ENCODE results near the gene PRR15. TPM values are rescaled to one million over a fixed set of nuclear protein-coding genes. Genes with fewer than 3 reads are reported as not detected.

The PRR15 gene
- total RNA-seq, 1 experiment from 2014 or later = 11.7 TPM

DNA sequence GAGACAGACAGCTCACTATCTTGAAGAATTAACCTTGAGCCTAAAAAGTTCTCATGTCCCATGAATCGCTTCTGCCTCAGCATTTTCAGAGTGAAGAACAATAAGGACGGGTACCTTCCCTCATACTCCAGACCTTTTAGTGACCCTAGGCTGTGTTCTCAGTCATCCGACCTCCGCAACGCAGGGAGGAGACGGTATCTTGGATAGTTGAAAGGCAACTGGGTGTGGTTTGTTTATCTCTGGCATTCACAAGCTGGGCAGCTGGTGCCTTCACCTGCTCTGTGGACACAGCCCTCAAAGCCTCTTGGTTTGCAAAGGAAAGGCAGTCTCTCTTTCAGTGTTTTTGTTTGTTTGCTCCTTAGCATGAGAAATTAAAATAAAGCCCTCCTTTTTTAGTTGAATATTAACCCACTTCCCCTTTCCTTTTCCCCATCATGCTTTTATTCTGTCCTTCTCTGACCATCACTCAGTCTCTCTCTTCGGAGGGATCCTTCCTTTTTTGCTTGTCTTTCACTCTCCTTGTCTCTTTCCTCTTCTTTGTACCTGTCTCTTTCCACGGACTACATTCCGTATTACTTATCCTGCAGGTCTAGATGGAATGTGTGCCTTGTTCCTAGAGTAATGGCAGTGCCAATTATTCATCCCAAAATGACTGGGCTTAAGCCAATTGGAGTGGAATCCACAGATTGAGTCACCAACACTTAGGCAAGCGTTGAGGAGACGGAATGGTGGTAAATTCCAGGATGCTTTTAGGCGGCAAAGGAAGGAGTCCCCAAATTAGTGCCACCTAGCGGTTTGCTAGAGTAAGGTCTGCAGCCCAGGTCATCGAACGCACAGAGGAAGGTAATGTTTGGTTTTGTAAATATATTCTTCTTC is 45.8 kb downstream of the PRR15 start:
- Histone ChIP-seq H3K4me3 (ENCODE audit: insufficient read depth, low read depth, low read length) (no peak overlapping the region), H3K27me3 (ENCODE audit: control insufficient read depth, insufficient read depth, low read length) (no peaks in the 10 kb centered on the region)
- peak; percentile 40 for DNase-seq

DNA sequence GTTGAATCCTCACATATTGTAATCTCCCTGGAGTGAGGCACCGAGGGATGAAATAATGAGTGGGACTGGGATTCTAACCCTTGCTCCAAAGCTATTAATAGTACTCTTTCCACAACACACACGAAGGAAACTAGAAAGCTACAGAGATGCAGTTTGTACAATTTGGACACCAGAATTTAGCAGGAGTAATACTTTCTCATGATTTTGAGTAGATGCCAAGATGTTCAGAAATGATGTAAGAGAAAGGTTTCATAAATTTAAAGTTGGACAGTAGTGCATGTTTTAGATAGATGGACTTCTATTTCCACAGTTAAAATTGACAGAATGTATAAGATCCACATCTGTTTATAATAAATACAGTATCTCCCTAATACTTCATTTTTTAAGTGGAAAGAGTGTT is 46.5 kb downstream of the PRR15 start:
- Histone ChIP-seq H3K36me3 (replicated peaks; ENCODE audit: control insufficient read depth, insufficient read depth, low read length) (no peaks in the 10 kb centered on the region), H3K27me3 (ENCODE audit: control insufficient read depth, insufficient read depth, low read length) (no peaks in the 10 kb centered on the region), H3K4me3 (ENCODE audit: insufficient read depth, low read depth, low read length) (no peak overlapping the region)
- DNase-seq = no peak

More for the DNA sequence above, 45.8 kb downstream of the PRR15 start:
- H3K36me3 ChIP-seq (replicated peaks; ENCODE audit: control insufficient read depth, insufficient read depth, low read length) = no peaks in the 10 kb centered on the region

DNA sequence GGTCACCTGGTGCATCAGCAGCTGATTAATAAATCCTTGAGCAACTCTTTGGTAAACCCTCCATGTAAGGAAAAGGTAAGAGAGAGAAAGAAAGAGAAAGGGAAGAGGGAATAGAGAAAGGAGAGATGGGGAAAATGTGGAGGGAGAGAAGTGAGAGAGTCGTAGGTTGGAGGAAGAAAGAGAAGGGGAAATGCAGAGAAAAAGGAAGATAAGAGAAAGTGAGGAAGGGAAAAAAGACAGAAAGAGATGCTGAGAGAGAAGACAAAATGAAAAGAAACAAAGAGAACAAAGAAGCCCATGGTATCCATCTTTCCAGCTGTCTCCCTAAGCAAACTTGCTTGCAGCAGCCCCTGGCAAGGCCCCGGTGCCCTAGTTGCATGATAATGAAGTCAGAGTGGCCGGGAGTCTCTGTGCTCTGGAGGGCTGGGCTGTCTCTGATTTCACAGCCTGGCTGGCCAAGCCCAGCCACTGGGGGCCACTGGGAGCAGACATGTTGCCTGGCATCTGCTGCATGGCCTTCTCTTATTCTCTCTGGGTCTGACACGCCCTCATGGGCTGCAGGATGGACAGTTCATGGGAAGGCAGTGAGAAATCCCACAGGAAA is 48.4 kb downstream of the PRR15 start:
- Histone ChIP-seq H3K36me3 (replicated peaks; ENCODE audit: control insufficient read depth, insufficient read depth, low read length) (no peaks in the 10 kb centered on the region), H3K4me3 (ENCODE audit: insufficient read depth, low read depth, low read length) (no peak overlapping the region), H3K27me3 (ENCODE audit: control insufficient read depth, insufficient read depth, low read length) (no peaks in the 10 kb centered on the region)
- no peak for DNase-seq

DNA sequence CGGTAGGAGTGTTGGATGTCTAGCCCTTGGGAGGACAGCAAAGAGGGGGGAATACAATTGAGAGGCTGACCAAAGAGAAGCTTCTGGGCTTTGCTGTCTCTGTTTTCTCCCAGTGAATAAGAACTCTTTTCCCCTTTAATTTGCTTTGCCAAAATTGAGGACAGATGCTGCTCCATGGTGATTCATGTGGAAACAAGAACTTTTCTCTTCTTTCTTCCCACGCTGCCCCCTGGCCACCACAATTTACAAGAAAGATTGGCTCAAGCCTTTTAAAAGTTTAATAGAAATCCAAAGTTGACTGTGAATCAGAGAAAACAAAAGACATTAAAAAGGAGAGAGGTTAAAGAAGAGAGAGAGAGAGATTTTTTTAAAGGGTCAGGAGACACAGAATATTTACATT is 49.0 kb downstream of the PRR15 start:
- H3K27me3 ChIP-seq (ENCODE audit: control insufficient read depth, insufficient read depth, low read length) = no peaks in the 10 kb centered on the region
- H3K36me3 ChIP-seq (replicated peaks; ENCODE audit: control insufficient read depth, insufficient read depth, low read length) = no peaks in the 10 kb centered on the region
- no peak for DNase-seq
- no peak overlapping the region for H3K4me3 ChIP-seq (ENCODE audit: insufficient read depth, low read depth, low read length)

DNA sequence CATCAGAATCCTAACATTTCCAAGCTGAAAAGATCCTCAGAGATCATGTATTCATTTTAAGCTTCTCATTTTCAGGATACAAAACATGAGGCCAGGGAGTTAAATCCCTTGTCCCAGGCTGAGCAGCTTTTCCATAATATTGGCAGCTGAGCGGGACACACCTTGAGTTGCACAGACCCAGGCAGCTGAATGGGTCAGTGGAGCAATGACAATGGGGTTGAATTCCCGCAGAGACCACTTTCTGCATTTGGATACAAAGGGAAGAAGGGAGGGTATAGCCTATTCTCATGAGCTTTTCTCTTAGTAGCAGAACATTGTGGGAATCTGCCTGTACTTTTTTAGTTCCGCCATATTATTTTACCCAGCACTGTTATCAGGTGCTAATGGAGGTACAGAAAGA is 49.5 kb downstream of the PRR15 start:
- H3K27me3 ChIP-seq (ENCODE audit: control insufficient read depth, insufficient read depth, low read length) = no peaks in the 10 kb centered on the region
- DNase-seq = peak; percentile 19
- no peaks in the 10 kb centered on the region for H3K36me3 ChIP-seq (replicated peaks; ENCODE audit: control insufficient read depth, insufficient read depth, low read length)
- no peak overlapping the region for H3K4me3 ChIP-seq (ENCODE audit: insufficient read depth, low read depth, low read length)

DNA sequence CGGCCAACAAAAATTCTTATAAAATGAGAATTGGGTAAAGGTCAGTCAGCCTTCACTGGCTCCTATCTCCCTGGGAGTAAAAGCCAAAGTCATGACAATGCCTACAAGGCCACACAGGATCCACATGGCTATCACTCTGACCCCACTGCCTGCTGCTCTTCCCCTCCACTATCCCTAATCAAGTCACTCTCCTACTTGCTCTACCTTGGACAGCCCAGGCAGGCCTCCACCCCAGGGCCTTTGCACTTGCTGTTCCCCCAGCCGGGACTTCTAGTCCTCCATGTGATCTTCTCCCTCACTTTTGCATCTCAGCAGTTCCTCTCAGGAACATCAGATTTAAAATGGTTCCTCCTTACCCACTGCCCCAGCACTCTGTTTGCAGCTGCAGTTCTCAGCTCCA is 50.6 kb downstream of the PRR15 start:
- H3K27me3 ChIP-seq (ENCODE audit: control insufficient read depth, insufficient read depth, low read length) = no peaks in the 10 kb centered on the region
- H3K4me3 ChIP-seq (ENCODE audit: insufficient read depth, low read depth, low read length) = no peak overlapping the region
- H3K36me3 ChIP-seq (replicated peaks; ENCODE audit: control insufficient read depth, insufficient read depth, low read length) = no peaks in the 10 kb centered on the region
- DNase-seq = no peak

Other genes starting within 250 kb of the PRR15 start
- 1.4 and 2.5 TPM in 2 replicates for gene WIPF3, start 242.7 kb downstream of the PRR15 start, total RNA-seq (2014; rRNA removed; shearing (Covaris generic))

Measured in H7 (cell line).